ENCODE measurements around the gene SLC26A5. TPM values are rescaled to one million over a fixed set of nuclear protein-coding genes. Genes with fewer than 3 reads are reported as not detected.

The SLC26A5 gene
- total RNA-seq, 1 experiment from 2014 or later, result 0.29 TPM

GRCh38 chr7:103348452-103348851 lies 97.6 kb downstream of the SLC26A5 start:
- H3K4me1 ChIP-seq (ENCODE audit: insufficient read depth, low read length), result peaks cover 33% of the 10 kb centered on the region

GRCh38 chr7:103347507-103348267 lies 98.3 kb downstream of the SLC26A5 start, which contains the start of gene PSMC2:
PSMC2 (plus strand) TSS chr7:103347643; CDS start chr7:103347712, 69 bp downstream.
- ChIA-PET CTCF (interaction anchor here (0.6 kb wide), 1 partner anchor 199 kb away, joined by 4 read pairs; no protein-coding TSS in a partner anchor), POLR2A (ENCODE audit: unreplicated experiment) (no interaction called here)
- peaks cover 39% of the 10 kb centered on the region for H3K4me1 ChIP-seq (ENCODE audit: insufficient read depth, low read length)
- H4K20me1 ChIP-seq (ENCODE audit: low read length), result peaks cover 41% of the 10 kb centered on the region
- H3F3A ChIP-seq (ENCODE audit: low read length, unreplicated experiment), result no peaks in the 10 kb centered on the region
- H3K79me2 ChIP-seq (ENCODE audit: low read length), result peaks cover 85% of the 10 kb centered on the region
- peak within 1 kb of the TSS; percentile 83 for H3K4me3 ChIP-seq (ENCODE audit: low read length)
- BruUV-seq (replicated peaks), result TSS peak; percentile 76
- peak; percentile 88 for DNase-seq
- ATAC-seq, result peak; percentile 63
- TF ChIP-seq EZH2phosphoT487 (IDR thresholded peaks at IDR 0.05; ENCODE audit: borderline replicate concordance, low read length) (no peak), EZH2 (IDR thresholded peaks at IDR 0.05; ENCODE audit: low read length, unreplicated experiment) (no peak)
- TF ChIP-seq, protein P1, sequence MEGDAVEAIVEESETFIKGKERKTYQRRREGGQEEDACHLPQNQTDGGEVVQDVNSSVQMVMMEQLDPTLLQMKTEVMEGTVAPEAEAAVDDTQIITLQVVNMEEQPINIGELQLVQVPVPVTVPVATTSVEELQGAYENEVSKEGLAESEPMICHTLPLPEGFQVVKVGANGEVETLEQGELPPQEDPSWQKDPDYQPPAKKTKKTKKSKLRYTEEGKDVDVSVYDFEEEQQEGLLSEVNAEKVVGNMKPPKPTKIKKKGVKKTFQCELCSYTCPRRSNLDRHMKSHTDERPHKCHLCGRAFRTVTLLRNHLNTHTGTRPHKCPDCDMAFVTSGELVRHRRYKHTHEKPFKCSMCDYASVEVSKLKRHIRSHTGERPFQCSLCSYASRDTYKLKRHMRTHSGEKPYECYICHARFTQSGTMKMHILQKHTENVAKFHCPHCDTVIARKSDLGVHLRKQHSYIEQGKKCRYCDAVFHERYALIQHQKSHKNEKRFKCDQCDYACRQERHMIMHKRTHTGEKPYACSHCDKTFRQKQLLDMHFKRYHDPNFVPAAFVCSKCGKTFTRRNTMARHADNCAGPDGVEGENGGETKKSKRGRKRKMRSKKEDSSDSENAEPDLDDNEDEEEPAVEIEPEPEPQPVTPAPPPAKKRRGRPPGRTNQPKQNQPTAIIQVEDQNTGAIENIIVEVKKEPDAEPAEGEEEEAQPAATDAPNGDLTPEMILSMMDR (conservative IDR thresholded peaks at IDR 0.05; ENCODE audit: low read depth, low read length), result no peak
- H2AFZ ChIP-seq (ENCODE audit: low read length), result peak within 1 kb of the TSS; percentile 78
- H3K27ac ChIP-seq (ENCODE audit: low read length), result peak within 1 kb of the TSS; percentile 86
- peak within 1 kb of the TSS; percentile 90 for H3K4me2 ChIP-seq (ENCODE audit: low read length)
- H3K9me3 ChIP-seq (ENCODE audit: low read length), result no peaks in the 10 kb centered on the region
- intact Hi-C loops (cut with micrococcal nuclease), result loop anchor here (1.0 to 10.0 kb wide), 4 partner anchors 40 to 203 kb away; partner anchors contain the start of gene NAPEPLD
- no peaks in the 10 kb centered on the region for H3K27me3 ChIP-seq (ENCODE audit: low read length)
- peak within 1 kb of the TSS; percentile 96 for H3K9ac ChIP-seq (ENCODE audit: low read length)
- H3K36me3 ChIP-seq (ENCODE audit: low read depth, low read length), result peaks cover 7% of the 10 kb centered on the region; the same call in 1 of the 2 replicates
- no peaks in the 10 kb centered on the region for H3K9me2 ChIP-seq (replicated peaks; ENCODE audit: low read length)

More at GRCh38 chr7:103348452-103348851, 97.6 kb downstream of the SLC26A5 start:
- Histone ChIP-seq H3F3A (ENCODE audit: low read length, unreplicated experiment) (no peaks in the 10 kb centered on the region), H3K9me2 (replicated peaks; ENCODE audit: low read length) (no peaks in the 10 kb centered on the region), H3K79me2 (ENCODE audit: low read length) (peaks cover 85% of the 10 kb centered on the region), H3K27ac (ENCODE audit: low read length) (no peak overlapping the region), H3K4me3 (ENCODE audit: low read length) (peak overlapping the region; percentile 83), H3K9ac (ENCODE audit: low read length) (peak overlapping the region; percentile 96), H3K27me3 (ENCODE audit: low read length) (no peaks in the 10 kb centered on the region), H4K20me1 (ENCODE audit: low read length) (peaks cover 40% of the 10 kb centered on the region), H3K9me3 (ENCODE audit: low read length) (no peaks in the 10 kb centered on the region), H3K4me2 (ENCODE audit: low read length) (peak overlapping the region; percentile 90), H2AFZ (ENCODE audit: low read length) (no peak overlapping the region), H3K36me3 (ENCODE audit: low read depth, low read length) (peaks cover 13% of the 10 kb centered on the region; the same call in 1 of the 2 replicates)
- no TSS peak for BruUV-seq (replicated peaks)
- intact Hi-C loops (cut with micrococcal nuclease), result loop anchor here (1.0 to 10.0 kb wide), 3 partner anchors 41 to 204 kb away; partner anchors contain the start of gene NAPEPLD
- CTCF ChIA-PET, result no interaction called here
- POLR2A ChIA-PET (ENCODE audit: unreplicated experiment), result no interaction called here
- no peak for ATAC-seq
- TF ChIP-seq, protein P1 (conservative IDR thresholded peaks at IDR 0.05; ENCODE audit: low read depth, low read length), result no peak
- TF ChIP-seq EZH2 (IDR thresholded peaks at IDR 0.05; ENCODE audit: low read length, unreplicated experiment) (no peak), EZH2phosphoT487 (IDR thresholded peaks at IDR 0.05; ENCODE audit: borderline replicate concordance, low read length) (no peak)
- DNase-seq, result no peak
